ENCODE results near the gene SRPK2.

- no peak for TF ChIP-seq POLR2A (IDR thresholded peaks at IDR 0.05)
- no peak for TF ChIP-seq CTCF (IDR thresholded peaks at IDR 0.05)
Observed at GRCh38 chr7:105102557-105103352, 286.0 kb downstream of the SRPK2 start.
